K562 (cell line): ENCODE data around the gene RBM3. TPM values are rescaled to one million over a fixed set of nuclear protein-coding genes. Genes with fewer than 3 reads are reported as not detected.

Experiments used
- ATAC-seq: fragments of 200-7000 bp; cut with Tn5 transposase; 3 replicates; pipeline ENCODE4 v1.9.1; 2020; ENCODE audit warnings: moderate library complexity
- BruUV-seq: library from RNA; stranded (reverse); fragments of 400-500 nt; replicated peaks from 2 replicates; lab custom pipeline; 2021; lab: Mats Ljungman, UMichigan
- CTCF ChIA-PET: fragments of 300-600 bp; formaldehyde crosslinking; extraction: SDS; loops from one replicate; lab custom pipeline; 2021; ENCODE audit warnings: low intra/inter-chr PET ratio; lab: Yijun Ruan, JAX
- POLR2A ChIA-PET: fragments of 300-600, 350-650 bp; sonication (Branson Sonifier 250); formaldehyde crosslinking; extraction: SDS; loops from one replicate; lab custom pipeline; 2021; ENCODE audit warnings: antibody characterized with exemption, inconsistent platforms; lab: Yijun Ruan, JAX
- DNase-seq, 4 experiments: peaks; one replicate each; pipeline versions ENCODE4 v3.0.0 to v3.0.0-alpha.2; 2011 to 2018; ENCODE audit warnings: low spot score in 3 of 4, mixed read lengths in 3 of 4; ENCODE audit errors: extremely low read depth in 1 of 4
- FAIRE-seq: peaks from 2 replicates; lab custom pipeline; 2011; peaks lifted over from hg19 to GRCh38; lab: Jason Lieb, UNC
- H2AFZ ChIP-seq: 2 replicates; pipeline ENCODE4 v1.6.0; 2011; ENCODE audit warnings: low read depth, low read length, control low read depth, inconsistent platforms
- H3K27ac ChIP-seq: fragments of 200-600 bp; 3 replicates; pipeline ENCODE4 v1.8.0; 2011; ENCODE audit warnings: low read depth, mild to moderate bottlenecking, control low read depth, inconsistent platforms, low read length, moderate library complexity, mixed read lengths; ENCODE audit errors: extremely low read depth
- H3K27me3 ChIP-seq, 2 experiments: fragments of 300-600 bp in 1 of 2; 2 replicates in 1 of 2; 3 replicates in 1 of 2; pipeline versions ENCODE4 v1.6.0 to v1.8.0; 2011; ENCODE audit warnings: inconsistent platforms in 2 of 2, low read length in 2 of 2, mild to moderate bottlenecking in 1 of 2, mixed read lengths in 1 of 2, moderate library complexity in 1 of 2; ENCODE audit not compliant: control insufficient read depth in 2 of 2, insufficient read depth in 2 of 2
- H3K36me3 ChIP-seq: fragments of 300-600 bp; 3 replicates; pipeline ENCODE4 v1.8.0; 2011; ENCODE audit warnings: mild to moderate bottlenecking, low read length, inconsistent platforms; ENCODE audit not compliant: control insufficient read depth, insufficient read depth
- H3K4me1 ChIP-seq, 2 experiments: fragments of 200-600 bp in 1 of 2; replicated peaks in 1 of 2; 2 replicates in 1 of 2; 3 replicates in 1 of 2; pipeline versions ENCODE4 v1.5.1 to v1.8.0; 2011; ENCODE audit warnings: inconsistent platforms in 2 of 2, low read length in 2 of 2, mild to moderate bottlenecking in 1 of 2, mixed read lengths in 1 of 2, moderate library complexity in 1 of 2; ENCODE audit not compliant: control insufficient read depth in 2 of 2, insufficient read depth in 2 of 2
- H3K4me2 ChIP-seq: 2 replicates; pipeline ENCODE4 v1.6.1; 2011; ENCODE audit warnings: low read length, control low read depth, inconsistent platforms, mixed read lengths; ENCODE audit not compliant: insufficient read depth
- H3K4me3 ChIP-seq: fragments of 200-600 bp; sonication (generic), shearing (Covaris generic); 2 replicates; pipeline ENCODE4 v1.5.1; 2016; ENCODE audit warnings: control low read depth, inconsistent platforms
- H3K79me2 ChIP-seq: fragments of 200-600 bp; 3 replicates; pipeline ENCODE4 v1.8.0; 2011; ENCODE audit warnings: low read length, inconsistent platforms; ENCODE audit not compliant: control insufficient read depth, insufficient read depth
- H3K9ac ChIP-seq, 2 experiments: 2 replicates each; pipeline versions ENCODE4 v1.6.0 to v1.6.1; 2011; ENCODE audit warnings: low read depth in 2 of 2, low read length in 2 of 2, control low read depth in 1 of 2, inconsistent platforms in 1 of 2, mild to moderate bottlenecking in 1 of 2, mixed read lengths in 1 of 2; ENCODE audit not compliant: insufficient read depth in 1 of 2
- H3K9me1 ChIP-seq: one replicate; pipeline ENCODE4 v1.6.0; 2011; ENCODE audit warnings: inconsistent platforms, mild to moderate bottlenecking, low read length, moderate library complexity; ENCODE audit not compliant: control insufficient read depth, insufficient read depth
- H3K9me3 ChIP-seq: replicated peaks from 2 replicates; pipeline ENCODE4 v1.5.1; 2011; ENCODE audit warnings: low read depth, low read length, inconsistent platforms; ENCODE audit not compliant: control insufficient read depth, insufficient read depth
- H4K20me1 ChIP-seq: replicated peaks from 2 replicates; pipeline ENCODE4 v1.6.1; 2011; ENCODE audit warnings: low read length, inconsistent platforms, mixed read lengths; ENCODE audit not compliant: control insufficient read depth, insufficient read depth
- ARID4B ChIP-seq: sonication (generic); formaldehyde crosslinking; IDR thresholded peaks from 2 replicates; pipeline ENCODE4 v1.8.0; 2022; ENCODE audit warnings: mild to moderate bottlenecking, missing genetic modification reagents
- E4F1 ChIP-seq: fragments of 250-450 bp; sonication (Bioruptor Pico); IDR thresholded peaks from 2 replicates; pipeline ENCODE4 v1.5.0; 2021; ENCODE audit warnings: mild to moderate bottlenecking, borderline replicate concordance
- ILK ChIP-seq: fragments of 450-650 bp; IDR thresholded peaks from 2 replicates; pipeline ENCODE4 v1.6.1; 2016; ENCODE audit warnings: missing genetic modification characterization, low read depth, mild to moderate bottlenecking, missing compliant biosample characterization, moderate library complexity, borderline replicate concordance
- PBX2 ChIP-seq, 2 experiments: IDR thresholded peaks in 1 of 2; conservative IDR thresholded peaks in 1 of 2; 2 replicates each; pipeline ENCODE4 v1.6.1; 2016; ENCODE audit warnings: low read depth in 2 of 2, mild to moderate bottlenecking in 1 of 2, missing compliant biosample characterization in 1 of 2, missing genetic modification characterization in 1 of 2, moderate library complexity in 1 of 2
- RFX1 ChIP-seq: fragments of 450-650 bp; IDR thresholded peaks from 2 replicates; pipeline ENCODE4 v1.6.1; 2016; ENCODE audit warnings: mild to moderate bottlenecking, moderate library complexity
- TARDBP ChIP-seq: fragments of 450-650 bp; IDR thresholded peaks from 2 replicates; pipeline ENCODE4 v1.6.1; 2016
- ZNF778 ChIP-seq: fragments of 450-650 bp; formaldehyde crosslinking; IDR thresholded peaks from 2 replicates; pipeline ENCODE4 v1.4.0; 2020; ENCODE audit warnings: mild to moderate bottlenecking, moderate library complexity
- ZNF780A ChIP-seq: fragments of 250-450 bp; sonication (Bioruptor Pico); IDR thresholded peaks from 2 replicates; pipeline ENCODE4 v1.5.0; 2021; ENCODE audit warnings: mild to moderate bottlenecking
- ZSCAN29 ChIP-seq: fragments of 450-650 bp; IDR thresholded peaks from 2 replicates; pipeline ENCODE4 v1.6.1; 2017
- WGBS: fragments of 100-300 bp; shearing (Covaris generic); methylation state at CpG from one replicate; pipeline ENCODE4 v1.1.6; 2016; ENCODE audit warnings: low coverage, mixed read lengths; ENCODE audit not compliant: insufficient coverage; ENCODE audit errors: missing lambda C conversion rate; 5-methylcytosine and 5-hydroxymethylcytosine counted together
- in situ Hi-C: fragments of 300-500 bp; cut with MboI; formaldehyde crosslinking; loops from 4 replicates; pipeline ENCODE4 v1.15.0; 2018; ENCODE audit warnings: inconsistent platforms, mixed read lengths
- intact Hi-C: fragments of 100-400 bp; cut with micrococcal nuclease; formaldehyde crosslinking; loops from 2 replicates; pipeline ENCODE4 v1.14.2; 2022
- polyA plus RNA-seq, 8 experiments: library from polyadenylated mRNA; depleted of rRNA in 4 of 8; stranded (reverse) in 5 of 8; unstranded in 3 of 8; fragments of >200 nt; fragmentation: Nextera tagmentation in 2 of 8; fragmentation: Illumina TruSeq in 1 of 8; extraction: Ambion mirVana in 2 of 8; extraction: Trizol in 1 of 8; gene quantifications; 2 replicates each; pipeline versions ENCODE4 v1.2.1 to v1.2.3, GENCODE V29; 2011 to 2014; ENCODE audit warnings: inconsistent platforms in 1 of 8, missing spikeins in 1 of 8
- total RNA-seq, 7 experiments: library from RNA; depleted of rRNA in 6 of 7; stranded (reverse); fragments of >200 nt in 6 of 7; fragmentation: Illumina TruSeq in 2 of 7; extraction: Trizol in 2 of 7; gene quantifications; 2 replicates each; pipeline versions ENCODE4 v1.2.1 to v1.2.3, GENCODE V29; 2011 to 2021; ENCODE audit warnings: low replicate concordance in 1 of 7

The RBM3 gene
- total and polyA plus RNA-seq, 9 of the 15 experiments (the other 6 are each of a cell fraction or from before 2014, with no cell fraction given): 70.3 to 272 (median 209) TPM

GRCh38 chrX:48540480-48540879 is 33.8 kb upstream of the RBM3 start:
- Histone ChIP-seq H3K4me2 (peak overlapping the region; percentile 89), H3K27me3 (no peaks in the 10 kb centered on the region), H3K4me3 (peak overlapping the region; percentile 66), H3K27ac (peak overlapping the region; percentile 8; the same call in 1 of the 3 replicates), H2AFZ (no peak overlapping the region), H3K9me3 (no peaks in the 10 kb centered on the region), H3K9me1 (no peaks in the 10 kb centered on the region), H4K20me1 (no peaks in the 10 kb centered on the region), H3K4me1 (peaks cover 9 to 19% of the 10 kb centered on the region in 2 experiments; a peak in 4 of 5 replicates), H3K79me2 (peaks cover 17% of the 10 kb centered on the region), H3K9ac (peak overlapping the region; percentile 61 to 69; a peak in 2 of 4 replicates), H3K36me3 (peaks cover 24% of the 10 kb centered on the region)
- ATAC-seq (no peak), FAIRE-seq (no peak), DNase-seq (peak in 1 of 4 experiments; percentile 1)
- intact Hi-C loops: no loop called here
- TSS peak; percentile 67 for BruUV-seq
- ChIA-PET POLR2A (interaction anchor here (0.8 to 2.3 kb wide), 5 partner anchors 9 to 34 kb away, joined by 3 to 12 read pairs (median 10); partner anchors contain the start of genes EBP and RBM3), CTCF (no interaction called here)
- TF ChIP-seq ZNF778 (CRISPR knock-in tag): no peak
- TF ChIP-seq TARDBP: no peak
- TF ChIP-seq ZSCAN29: no peak
- TF ChIP-seq PBX2 (CRISPR knock-in tag; IDR thresholded peaks at IDR 0.05; ENCODE audit: low read depth): no peak
- TF ChIP-seq PBX2 (tag; conservative IDR thresholded peaks at IDR 0.05; ENCODE audit: low read depth): 0 out of 2 replicates have a peak, but pooled peaks have one; percentile 9
- TF ChIP-seq ZNF780A (CRISPR knock-in tag): no peak
- no peak for TF ChIP-seq E4F1 (CRISPR knock-in tag)
- no peak for TF ChIP-seq ARID4B
- TF ChIP-seq ILK (tag): no peak
- peak; percentile 64 for TF ChIP-seq RFX1
- in situ Hi-C loops: no loop called here
- WGBS: 27% methylated on average over 7 of the region's 7 CpGs
